Breast epithelium (tissue), 4 donors: ENCODE results near the gene ACVRL1. TPM values are rescaled to one million over a fixed set of nuclear protein-coding genes. Genes with fewer than 3 reads are reported as not detected.

ENCODE experiments used
- DNase-seq, 2 donors: peaks; one replicate each; pipeline ENCODE4 v3.0.0-alpha.2; 2019; ENCODE audit warnings: low spot score in 2 of 2
- H3K27ac ChIP-seq, 2 donors: fragments of 200-600 bp; sonication (generic) in 1 of 2; one replicate each; pipeline ENCODE4 v1.5.1; 2016 to 2019; ENCODE audit warnings: mild to moderate bottlenecking in 1 of 2
- H3K27me3 ChIP-seq, 2 donors: fragments of 200-600 bp; sonication (generic) in 1 of 2; one replicate each; pipeline versions ENCODE4 v1.5.1 to v1.6.0; 2017 to 2019; ENCODE audit warnings: control low read depth in 1 of 2, mild to moderate bottlenecking in 1 of 2
- H3K36me3 ChIP-seq: fragments of 200-600 bp; one replicate; pipeline ENCODE4 v1.5.1; 2019
- H3K4me1 ChIP-seq, 2 donors: fragments of 200-600 bp; sonication (generic); one replicate each; pipeline ENCODE4 v1.5.1; 2016 to 2019; ENCODE audit warnings: control low read depth in 1 of 2
- H3K4me3 ChIP-seq, 3 donors: fragments of 200-600 bp; sonication (generic); 1 replicate in 2 of 3; 2 replicates in 1 of 3; pipeline ENCODE4 v1.5.1; 2016 to 2019; ENCODE audit warnings: mild to moderate bottlenecking in 3 of 3, moderate library complexity in 2 of 3
- H3K9me3 ChIP-seq, 2 donors: fragments of 200-600 bp; sonication (generic) in 1 of 2; one replicate each; pipeline ENCODE4 v1.5.1; 2016 to 2019; ENCODE audit warnings: control low read depth in 1 of 2
- CTCF ChIP-seq, 3 donors: fragments of 450-650 bp; IDR thresholded peaks; one replicate each; pipeline ENCODE4 v1.5.1; 2016 to 2017; ENCODE audit warnings: antibody characterized with exemption in 3 of 3, mild to moderate bottlenecking in 3 of 3, moderate library complexity in 3 of 3
- POLR2A ChIP-seq: fragments of 450-650 bp; IDR thresholded peaks from one replicate; pipeline ENCODE4 v1.6.1; 2016; ENCODE audit warnings: antibody characterized with exemption, mild to moderate bottlenecking, moderate library complexity
- POLR2AphosphoS5 ChIP-seq, 3 donors: sonication (generic); formaldehyde crosslinking; IDR thresholded peaks; one replicate each; pipeline ENCODE4 v1.6.1; 2017; ENCODE audit warnings: antibody characterized with exemption in 3 of 3
- intact Hi-C: fragments of 100-400 bp; cut with DNase I; formaldehyde crosslinking; loops from one replicate; pipeline ENCODE4 v1.15.1; 2023; ENCODE audit warnings: low total_unique reads
- total RNA-seq, 3 donors: library from RNA; depleted of rRNA; stranded (reverse); fragments of >200 nt; gene quantifications; one replicate each; pipeline ENCODE4 v1.1.0, GENCODE V29; 2016

ACVRL1 gene
- total RNA-seq, 3 donors from 2014 or later = 24.7 to 274 (median 109) TPM

DNA sequence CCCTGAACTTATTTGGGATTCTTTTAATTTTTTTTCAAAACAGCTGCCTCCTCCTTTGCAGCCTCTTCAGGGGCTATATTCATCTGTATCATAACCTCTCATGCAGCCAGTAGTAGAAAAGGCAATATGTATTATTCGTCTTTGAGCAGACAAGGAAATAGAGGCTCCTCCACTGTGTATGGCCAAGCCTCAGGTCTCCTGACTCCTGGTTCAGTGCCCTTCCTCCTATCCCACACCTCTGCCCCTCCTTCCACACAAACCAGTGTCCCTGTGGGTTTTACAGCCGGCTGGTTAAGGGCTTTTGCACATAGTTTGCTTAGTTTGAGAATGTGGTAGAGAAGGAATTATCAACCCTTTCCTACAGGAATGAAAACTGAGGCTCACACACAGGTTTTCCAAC lies 8.8 kb upstream of the ACVRL1 start:
- no peak overlapping the region for H3K4me3 ChIP-seq
- H3K9me3 ChIP-seq = no peaks in the 10 kb centered on the region

GRCh38 chr12:51898937-51899336 lies 8.4 kb upstream of the ACVRL1 start:
- Histone ChIP-seq H3K4me1 (no peaks in the 10 kb centered on the region), H3K27ac (no peak overlapping the region), H3K4me3 (no peak overlapping the region), H3K36me3 (no peaks in the 10 kb centered on the region), H3K27me3 (no peaks in the 10 kb centered on the region), H3K9me3 (no peaks in the 10 kb centered on the region)
- intact Hi-C loops = no loop called here
- no peak for DNase-seq
- TF ChIP-seq POLR2A (no peak), CTCF (IDR thresholded peaks at IDR 0.05) (no peak), POLR2AphosphoS5 (IDR thresholded peaks at IDR 0.05) (no peak)

More for the DNA sequence above, 8.8 kb upstream of the ACVRL1 start:
- intact Hi-C loops = no loop called here
- H3K27ac ChIP-seq = no peak overlapping the region
- TF ChIP-seq CTCF (IDR thresholded peaks at IDR 0.05) (no peak), POLR2AphosphoS5 (IDR thresholded peaks at IDR 0.05) (no peak), POLR2A (no peak)
- H3K4me1 ChIP-seq = no peaks in the 10 kb centered on the region
- H3K27me3 ChIP-seq = no peaks in the 10 kb centered on the region
- H3K36me3 ChIP-seq = no peaks in the 10 kb centered on the region
- no peak for DNase-seq

- Histone ChIP-seq H3K4me1 (no peaks in the 10 kb centered on the region), H3K9me3 (no peaks in the 10 kb centered on the region), H3K36me3 (no peaks in the 10 kb centered on the region), H3K27ac (no peak overlapping the region), H3K27me3 (no peaks in the 10 kb centered on the region), H3K4me3 (no peak overlapping the region)
- intact Hi-C loops = no loop called here
- no peak for DNase-seq
- no peak for TF ChIP-seq POLR2A
- TF ChIP-seq POLR2AphosphoS5 (IDR thresholded peaks at IDR 0.05) = no peak
- TF ChIP-seq CTCF (IDR thresholded peaks at IDR 0.05) = no peak
These were observed 6.9 kb upstream of the ACVRL1 start for GRCh38 chr12:51900323-51900889.

GRCh38 chr12:51901121-51901817 lies 6.0 kb upstream of the ACVRL1 start:
- H3K27me3 ChIP-seq = no peaks in the 10 kb centered on the region
- H3K27ac ChIP-seq = no peak overlapping the region
- TF ChIP-seq POLR2A (no peak), CTCF (IDR thresholded peaks at IDR 0.05) (no peak), POLR2AphosphoS5 (IDR thresholded peaks at IDR 0.05) (no peak)
- DNase-seq = no peak
- no peaks in the 10 kb centered on the region for H3K4me1 ChIP-seq
- H3K9me3 ChIP-seq = no peaks in the 10 kb centered on the region
- H3K4me3 ChIP-seq = no peak overlapping the region
- intact Hi-C loops = no loop called here
- H3K36me3 ChIP-seq = no peaks in the 10 kb centered on the region

DNA sequence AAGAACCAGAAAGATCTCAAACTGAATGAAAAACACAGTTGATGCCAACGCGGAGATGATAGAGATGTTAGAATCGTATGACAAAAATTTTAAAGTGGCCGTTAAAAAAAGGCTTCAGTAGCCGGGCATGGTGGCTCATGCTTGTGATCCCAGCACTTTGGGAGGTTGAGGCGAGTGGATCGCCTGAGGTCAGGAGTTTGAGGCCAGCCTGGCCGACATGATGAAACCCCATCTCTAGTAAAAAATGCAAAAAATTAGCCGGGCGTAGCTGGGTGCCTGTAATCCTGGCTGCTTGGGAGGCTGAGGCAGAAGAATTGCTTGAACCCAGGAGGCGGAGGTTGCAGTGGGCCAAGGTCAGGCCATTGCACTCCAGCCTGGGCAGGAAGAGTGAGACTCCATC lies 5.4 kb upstream of the ACVRL1 start:
- H3K9me3 ChIP-seq = no peaks in the 10 kb centered on the region
- H3K36me3 ChIP-seq = no peaks in the 10 kb centered on the region
- H3K27me3 ChIP-seq = no peaks in the 10 kb centered on the region
- no peak overlapping the region for H3K4me3 ChIP-seq
- no peaks in the 10 kb centered on the region for H3K4me1 ChIP-seq
- DNase-seq = no peak
- intact Hi-C loops = loop anchor here (2.0 kb wide), 1 partner anchor 101 kb away; no protein-coding TSS in a partner anchor
- H3K27ac ChIP-seq = no peak overlapping the region
- TF ChIP-seq POLR2AphosphoS5 (IDR thresholded peaks at IDR 0.05) = no peak
- TF ChIP-seq CTCF (IDR thresholded peaks at IDR 0.05) = no peak
- TF ChIP-seq POLR2A = no peak
